Peyer's patch (tissue), 4 donors: ENCODE measurements around the gene PRRG4. TPM values are rescaled to one million over a fixed set of nuclear protein-coding genes. Genes with fewer than 3 reads are reported as not detected.
"Not testable (repeated sequence)": the region's sequence is repeated elsewhere in the genome, so short reads cannot be mapped to it uniquely, and the experiment has no call there.

ENCODE experiments used
- DNase-seq, 3 donors: peaks; one replicate each; pipeline ENCODE4 v3.0.0-alpha.2; 2017 to 2019
- H3K27ac ChIP-seq, 4 donors: fragments of 200-600 bp; sonication (generic); one replicate each; pipeline ENCODE4 v1.5.1; 2016 to 2019
- H3K27me3 ChIP-seq, 2 donors: fragments of 200-600 bp; sonication (generic); one replicate each; pipeline ENCODE4 v1.5.1; 2019
- H3K36me3 ChIP-seq, 3 donors: fragments of 200-600 bp; sonication (generic); one replicate each; pipeline ENCODE4 v1.5.1; 2016 to 2019
- H3K4me1 ChIP-seq, 4 donors: fragments of 200-600 bp; sonication (generic); one replicate each; pipeline ENCODE4 v1.5.1; 2016 to 2019
- H3K4me3 ChIP-seq, 4 donors: fragments of 200-600 bp; sonication (generic); 1 replicate in 3 of 4; 2 replicates in 1 of 4; pipeline ENCODE4 v1.5.1; 2016 to 2019; ENCODE audit warnings: mild to moderate bottlenecking in 1 of 4
- H3K9me3 ChIP-seq, 4 donors: fragments of 200-600 bp; sonication (generic); one replicate each; pipeline ENCODE4 v1.5.1; 2016 to 2019; ENCODE audit warnings: mild to moderate bottlenecking in 1 of 4
- POLR2A ChIP-seq, 2 donors: fragments of 450-650 bp; IDR thresholded peaks; one replicate each; pipeline ENCODE4 v1.5.1; 2017; ENCODE audit warnings: antibody characterized with exemption in 2 of 2, mild to moderate bottlenecking in 2 of 2, moderate library complexity in 2 of 2
- total RNA-seq, 4 donors: library from RNA; depleted of rRNA; stranded (reverse); fragments of >200 nt; gene quantifications; one replicate each; pipeline ENCODE4 v1.1.0, GENCODE V29; 2016
- TF ChIP-seq, protein P1 (sequence below), 6 experiments: fragments of 450-650 bp in 4 of 6; fragments of 200-600 bp in 2 of 6; sonication (generic) in 1 of 6; IDR thresholded peaks; one replicate each; pipeline ENCODE4 v1.5.1; 2017 to 2019; ENCODE audit warnings: antibody characterized with exemption in 6 of 6, mild to moderate bottlenecking in 3 of 6, moderate library complexity in 1 of 6

The PRRG4 gene
- total RNA-seq, 4 donors from 2014 or later: 3.3 to 16.1 (median 9.8) TPM

DNA sequence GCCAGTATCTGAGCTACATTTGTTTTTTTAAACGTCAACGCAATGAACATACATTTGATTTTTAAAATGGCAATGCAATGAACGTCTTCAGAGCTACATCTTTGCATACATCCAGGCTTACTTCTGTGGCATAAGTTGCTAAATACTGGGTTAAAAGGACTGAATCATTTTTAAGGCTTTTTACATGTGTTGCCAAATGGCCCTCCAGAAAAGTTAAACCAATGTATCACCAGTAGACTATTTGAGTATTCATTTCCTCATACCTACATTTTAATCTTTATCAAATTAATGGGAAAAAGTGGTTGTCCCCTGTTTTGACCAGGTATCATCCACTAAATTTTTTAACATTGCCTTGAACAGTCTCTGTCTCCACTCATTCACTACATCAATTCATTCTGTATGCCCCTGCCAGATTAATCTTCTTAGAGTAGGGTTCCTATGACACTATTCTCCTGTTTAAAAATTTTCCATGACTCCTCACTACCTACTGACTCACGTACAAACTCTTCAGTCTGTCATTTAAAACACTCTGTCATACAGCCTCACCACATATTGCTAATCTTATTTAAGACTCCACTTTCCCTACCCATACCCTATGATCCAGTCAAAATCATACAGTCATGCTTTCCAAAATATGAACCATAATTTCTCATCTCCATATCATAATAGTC is 12.4 kb upstream of the PRRG4 start:
- no peaks in the 10 kb centered on the region for H3K9me3 ChIP-seq
- H3K27me3 ChIP-seq: no peaks in the 10 kb centered on the region
- H3K36me3 ChIP-seq: no peaks in the 10 kb centered on the region
- H3K4me1 ChIP-seq: no peaks in the 10 kb centered on the region
- no peak overlapping the region for H3K4me3 ChIP-seq
- no peak for DNase-seq
- no peak overlapping the region for H3K27ac ChIP-seq
- TF ChIP-seq, protein P1, sequence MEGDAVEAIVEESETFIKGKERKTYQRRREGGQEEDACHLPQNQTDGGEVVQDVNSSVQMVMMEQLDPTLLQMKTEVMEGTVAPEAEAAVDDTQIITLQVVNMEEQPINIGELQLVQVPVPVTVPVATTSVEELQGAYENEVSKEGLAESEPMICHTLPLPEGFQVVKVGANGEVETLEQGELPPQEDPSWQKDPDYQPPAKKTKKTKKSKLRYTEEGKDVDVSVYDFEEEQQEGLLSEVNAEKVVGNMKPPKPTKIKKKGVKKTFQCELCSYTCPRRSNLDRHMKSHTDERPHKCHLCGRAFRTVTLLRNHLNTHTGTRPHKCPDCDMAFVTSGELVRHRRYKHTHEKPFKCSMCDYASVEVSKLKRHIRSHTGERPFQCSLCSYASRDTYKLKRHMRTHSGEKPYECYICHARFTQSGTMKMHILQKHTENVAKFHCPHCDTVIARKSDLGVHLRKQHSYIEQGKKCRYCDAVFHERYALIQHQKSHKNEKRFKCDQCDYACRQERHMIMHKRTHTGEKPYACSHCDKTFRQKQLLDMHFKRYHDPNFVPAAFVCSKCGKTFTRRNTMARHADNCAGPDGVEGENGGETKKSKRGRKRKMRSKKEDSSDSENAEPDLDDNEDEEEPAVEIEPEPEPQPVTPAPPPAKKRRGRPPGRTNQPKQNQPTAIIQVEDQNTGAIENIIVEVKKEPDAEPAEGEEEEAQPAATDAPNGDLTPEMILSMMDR (IDR thresholded peaks at IDR 0.05): no peak
- no peak for TF ChIP-seq POLR2A (IDR thresholded peaks at IDR 0.05)

DNA sequence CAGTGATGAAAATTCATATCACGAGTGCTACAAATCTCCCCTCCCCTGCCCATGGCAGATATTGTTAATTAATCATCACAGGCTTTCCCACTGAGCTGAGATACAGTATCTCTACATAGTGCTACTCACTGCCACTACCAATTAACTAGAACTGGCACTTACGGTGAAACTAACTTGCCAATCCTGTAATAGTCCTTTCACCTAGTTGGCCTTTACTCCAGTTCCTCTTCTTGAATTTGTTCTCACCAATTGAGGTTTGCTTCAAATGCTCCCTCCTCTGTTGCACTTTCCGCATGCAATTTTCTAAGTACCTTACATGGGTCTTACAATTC is 11.9 kb upstream of the PRRG4 start:
- Histone ChIP-seq H3K36me3 (no peaks in the 10 kb centered on the region), H3K4me1 (no peaks in the 10 kb centered on the region), H3K27ac (no peak overlapping the region), H3K4me3 (no peak overlapping the region), H3K27me3 (no peaks in the 10 kb centered on the region), H3K9me3 (no peaks in the 10 kb centered on the region)
- TF ChIP-seq POLR2A (IDR thresholded peaks at IDR 0.05): no peak
- TF ChIP-seq, protein P1 (IDR thresholded peaks at IDR 0.05): no peak
- no peak for DNase-seq

DNA sequence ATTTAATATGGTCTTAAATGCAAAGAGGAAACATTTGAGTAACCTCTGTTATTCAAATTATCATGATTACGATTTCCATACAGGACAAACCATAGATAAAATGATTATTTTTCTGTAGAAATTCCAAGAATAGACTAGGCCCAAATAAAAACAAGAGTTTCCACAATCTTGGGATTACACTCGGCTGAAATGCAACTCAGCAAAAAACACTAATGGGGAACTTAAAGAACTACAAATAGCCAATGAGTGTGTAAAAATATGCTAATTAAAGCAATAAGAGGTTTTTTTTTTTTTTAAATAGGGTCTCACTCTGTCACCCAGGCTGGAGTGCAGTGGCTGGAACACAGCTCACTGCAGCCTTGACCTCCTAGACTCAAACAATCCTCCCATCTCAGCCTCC is 10.5 kb upstream of the PRRG4 start:
- no peaks in the 10 kb centered on the region for H3K9me3 ChIP-seq
- H3K27ac ChIP-seq: no peak overlapping the region
- TF ChIP-seq, protein P1 (IDR thresholded peaks at IDR 0.05): no peak
- no peak for TF ChIP-seq POLR2A (IDR thresholded peaks at IDR 0.05)
- H3K36me3 ChIP-seq: no peaks in the 10 kb centered on the region
- no peak for DNase-seq
- no peaks in the 10 kb centered on the region for H3K27me3 ChIP-seq
- no peaks in the 10 kb centered on the region for H3K4me1 ChIP-seq
- H3K4me3 ChIP-seq: no peak overlapping the region

DNA sequence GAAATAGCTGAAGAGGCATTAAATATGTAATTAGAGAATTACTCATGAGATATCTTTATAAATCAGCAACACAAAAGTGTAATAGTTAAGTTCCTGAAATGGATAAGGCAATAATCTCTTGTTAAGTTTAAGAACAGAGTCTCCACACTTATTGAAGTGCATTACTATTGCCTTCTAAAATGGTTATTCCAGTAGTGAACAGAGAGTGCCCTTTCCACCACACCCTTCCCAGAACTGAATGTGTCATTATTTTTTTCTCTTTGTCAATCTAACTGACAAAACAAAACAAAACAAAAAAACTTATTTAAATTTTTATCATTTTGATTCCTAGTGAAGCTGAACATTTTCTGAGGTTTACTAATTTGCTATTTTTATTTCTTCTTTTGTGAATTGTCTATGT is 9.2 kb upstream of the PRRG4 start:
- H3K27ac ChIP-seq: no peak overlapping the region
- H3K36me3 ChIP-seq: no peaks in the 10 kb centered on the region
- no peaks in the 10 kb centered on the region for H3K9me3 ChIP-seq
- TF ChIP-seq, protein P1 (IDR thresholded peaks at IDR 0.05): no peak
- no peak for TF ChIP-seq POLR2A (IDR thresholded peaks at IDR 0.05)
- H3K27me3 ChIP-seq: no peaks in the 10 kb centered on the region
- H3K4me1 ChIP-seq: no peaks in the 10 kb centered on the region
- H3K4me3 ChIP-seq: no peak overlapping the region
- no peak for DNase-seq

DNA sequence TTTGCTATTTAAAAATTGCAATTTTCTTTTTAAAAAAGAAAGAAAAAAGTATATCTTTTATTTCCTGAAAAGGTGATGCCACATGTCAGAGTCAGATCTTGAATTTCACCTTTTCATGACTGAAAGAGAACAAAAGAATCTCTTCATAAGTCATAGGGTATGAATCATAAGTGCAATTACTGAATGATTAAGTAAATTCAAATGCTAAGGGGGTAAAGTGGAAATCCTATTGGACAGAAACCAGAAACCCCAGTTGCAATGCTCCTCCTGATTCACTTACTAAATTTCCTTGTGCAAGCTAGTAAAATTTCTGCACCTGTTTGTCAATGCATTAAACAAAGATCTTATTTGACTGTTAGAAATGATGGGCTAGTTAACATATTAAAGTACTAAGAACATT is 8.2 kb upstream of the PRRG4 start:
- no peak for DNase-seq
- no peak for TF ChIP-seq POLR2A (IDR thresholded peaks at IDR 0.05)
- Histone ChIP-seq H3K4me3 (no peak overlapping the region), H3K36me3 (no peaks in the 10 kb centered on the region), H3K27me3 (no peaks in the 10 kb centered on the region), H3K27ac (no peak overlapping the region), H3K4me1 (no peaks in the 10 kb centered on the region), H3K9me3 (no peaks in the 10 kb centered on the region)

DNA sequence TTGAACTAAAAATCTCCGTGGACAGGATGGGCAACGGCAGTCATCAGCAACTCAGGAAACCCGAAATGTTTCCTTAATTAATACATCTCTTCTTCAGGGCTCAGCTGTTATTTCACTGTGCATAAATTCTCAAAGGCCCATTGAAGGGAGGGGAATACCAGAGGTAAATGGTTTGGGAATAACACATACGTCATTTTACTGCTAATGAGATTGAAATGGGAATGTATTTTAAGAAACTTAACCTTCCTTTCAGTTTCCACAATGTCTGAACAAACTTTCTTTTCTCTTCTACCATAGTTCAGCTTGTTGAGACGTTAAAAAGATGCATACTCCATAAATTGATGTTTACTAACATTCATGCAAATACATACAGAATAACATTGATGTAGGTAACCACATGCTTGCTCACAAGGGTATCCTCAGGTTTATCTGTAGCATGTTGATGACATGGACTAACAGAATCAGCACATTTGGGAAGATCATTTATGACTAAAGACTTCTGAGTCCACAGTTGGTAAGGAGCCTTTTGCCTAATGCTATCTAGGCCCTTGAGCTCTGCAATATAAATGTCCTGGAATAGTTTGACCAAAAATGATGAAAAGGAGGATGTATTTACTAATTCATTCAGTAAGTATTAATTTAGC is 7.7 kb upstream of the PRRG4 start:
- TF ChIP-seq, protein P1 (IDR thresholded peaks at IDR 0.05): no peak
- TF ChIP-seq POLR2A (IDR thresholded peaks at IDR 0.05): no peak
- no peak for DNase-seq
- H3K27me3 ChIP-seq: no peaks in the 10 kb centered on the region

DNA sequence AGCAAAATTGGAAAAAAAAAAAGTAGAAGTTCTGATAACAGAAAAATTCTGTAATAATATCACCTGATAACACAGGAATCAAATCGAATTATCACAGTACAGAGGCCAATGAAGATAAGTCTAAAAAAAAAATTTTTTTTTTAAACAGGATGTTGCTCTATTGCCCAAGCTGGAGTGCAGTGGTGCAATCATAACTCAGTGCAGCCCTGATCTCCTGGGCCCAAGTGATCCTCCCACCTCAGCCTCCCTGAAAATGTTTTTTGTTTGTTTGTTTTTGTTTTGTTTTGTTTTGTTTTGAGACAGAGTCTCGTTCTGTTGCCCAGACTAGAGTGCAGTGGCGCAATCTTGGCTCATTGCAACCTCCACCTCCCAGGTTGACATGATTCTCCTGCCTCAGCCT is 6.1 kb upstream of the PRRG4 start:
- not testable (repeated sequence) for H3K36me3 ChIP-seq, H3K4me3 ChIP-seq, H3K9me3 ChIP-seq, H3K27ac ChIP-seq, H3K27me3 ChIP-seq, DNase-seq, H3K4me1 ChIP-seq

More for the DNA sequence above, 7.7 kb upstream of the PRRG4 start:
- H3K27ac ChIP-seq: no peak overlapping the region
- no peaks in the 10 kb centered on the region for H3K4me1 ChIP-seq
- no peaks in the 10 kb centered on the region for H3K36me3 ChIP-seq
- no peak overlapping the region for H3K4me3 ChIP-seq
- H3K9me3 ChIP-seq: no peaks in the 10 kb centered on the region
